Activated T-helper 1 cell treated with Interleukin-2 at 50 U/mL for 16 hours (primary cell): ENCODE data around the gene RUFY1.
"Not testable (repeated sequence)": the region's sequence is repeated elsewhere in the genome, so short reads cannot be mapped to it uniquely, and the experiment has no call there.

Experiments
- DNase-seq: peaks from one replicate; pipeline ENCODE4 v3.0.0-alpha.2; 2020; ENCODE audit warnings: low read depth

Gene RUFY1

GRCh38 chr5:179550511-179551342, at the start of gene RUFY1:
TSS of gene RUFY1 (plus strand) at chr5:179550554. CDS start at chr5:179550570, 16 bp downstream.
- peak; percentile 76 for DNase-seq

DNA sequence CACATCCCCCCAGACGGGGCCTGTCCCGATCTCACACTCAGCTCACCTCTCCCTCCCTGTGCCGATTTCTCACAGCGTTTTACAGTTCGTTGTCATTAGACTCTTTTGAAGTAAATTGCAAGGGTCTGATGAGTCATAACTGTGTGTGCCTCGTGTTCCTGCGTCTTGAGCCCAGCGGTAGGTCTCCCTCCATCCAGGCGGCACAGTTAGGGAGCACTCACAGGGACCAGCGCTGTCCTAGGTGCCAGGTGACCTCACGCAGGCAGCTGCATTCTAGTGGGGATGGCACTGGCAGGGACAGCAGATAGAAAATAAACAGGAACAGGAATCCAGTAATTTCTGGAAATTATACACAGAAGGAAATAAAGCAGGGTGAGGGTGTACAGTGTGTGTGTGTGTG, 48.4 kb upstream of the RUFY1 start:
- DNase-seq: not testable (repeated sequence)

GRCh38 chr5:179502420-179502819, 47.9 kb upstream of the RUFY1 start:
- not testable (repeated sequence) for DNase-seq

GRCh38 chr5:179504191-179504590, 46.2 kb upstream of the RUFY1 start:
- no peak for DNase-seq

GRCh38 chr5:179504600-179505396, 45.6 kb upstream of the RUFY1 start:
- no peak for DNase-seq

- DNase-seq: no peak
Measured at GRCh38 chr5:179505636-179506261, 44.6 kb upstream of the RUFY1 start.

- no peak for DNase-seq
Measured at GRCh38 chr5:179509239-179509638, 41.1 kb upstream of the RUFY1 start.

DNA sequence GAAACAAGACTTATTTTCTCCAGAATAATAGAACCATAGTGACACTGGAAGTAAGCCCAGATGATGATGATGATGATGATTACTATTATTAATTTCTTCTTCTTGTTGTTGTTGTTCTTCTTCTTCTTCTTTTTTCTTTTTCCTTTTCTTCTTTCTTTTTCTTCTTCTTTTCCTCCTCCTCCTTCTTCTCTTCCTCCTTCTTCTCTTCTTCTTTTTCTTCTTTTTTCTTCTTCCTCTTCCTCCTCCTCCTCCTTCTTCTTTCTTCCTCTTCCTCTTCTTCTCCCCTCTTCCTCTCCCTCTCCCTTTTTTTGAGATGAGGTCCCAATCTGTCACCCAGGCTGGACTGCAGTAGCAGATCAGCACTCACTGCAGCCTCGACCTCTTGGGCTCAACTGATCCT, 40.5 kb upstream of the RUFY1 start:
- DNase-seq: no peak

GRCh38 chr5:179512452-179513000, 37.8 kb upstream of the RUFY1 start:
- no peak for DNase-seq

DNA sequence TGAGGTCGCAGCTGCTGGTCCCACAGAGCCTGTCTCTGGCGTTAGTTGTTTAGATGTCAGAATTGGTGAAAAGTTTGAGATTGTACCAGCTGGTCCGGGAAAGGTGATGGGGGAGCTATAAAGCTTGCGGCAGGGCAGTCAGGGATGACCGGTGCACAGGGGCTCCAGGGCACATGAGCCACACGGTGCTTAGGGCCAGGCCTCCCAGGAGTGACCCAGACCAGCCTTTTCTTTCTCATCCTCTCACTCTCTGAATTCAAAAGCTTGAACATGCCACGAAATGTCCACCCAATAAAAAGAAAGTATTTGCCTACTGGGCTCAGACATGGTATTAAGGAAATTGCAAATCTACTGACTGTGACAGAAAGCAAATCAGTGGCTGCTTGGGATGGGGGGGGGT, 34.9 kb upstream of the RUFY1 start:
- not testable (repeated sequence) for DNase-seq

DNA sequence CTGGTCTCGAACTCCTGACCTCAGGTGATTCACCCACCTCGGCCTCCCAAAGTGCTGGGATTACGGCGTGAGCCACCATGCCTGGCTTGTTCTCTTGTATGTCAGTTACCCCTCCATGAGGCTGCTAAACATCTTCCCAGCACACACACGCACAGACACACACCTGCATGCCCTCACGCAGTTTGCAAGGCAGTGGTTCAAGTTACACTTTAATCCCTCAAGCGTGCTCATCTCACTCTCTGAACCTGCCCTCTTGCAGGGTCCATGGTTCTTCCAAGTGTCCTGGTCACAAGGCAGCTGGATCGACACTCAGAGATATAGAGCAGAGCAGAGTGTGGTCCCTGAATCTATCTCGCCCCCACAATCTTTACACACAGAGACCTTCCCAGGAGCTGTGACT, 34.1 kb upstream of the RUFY1 start:
- DNase-seq: no peak

DNA sequence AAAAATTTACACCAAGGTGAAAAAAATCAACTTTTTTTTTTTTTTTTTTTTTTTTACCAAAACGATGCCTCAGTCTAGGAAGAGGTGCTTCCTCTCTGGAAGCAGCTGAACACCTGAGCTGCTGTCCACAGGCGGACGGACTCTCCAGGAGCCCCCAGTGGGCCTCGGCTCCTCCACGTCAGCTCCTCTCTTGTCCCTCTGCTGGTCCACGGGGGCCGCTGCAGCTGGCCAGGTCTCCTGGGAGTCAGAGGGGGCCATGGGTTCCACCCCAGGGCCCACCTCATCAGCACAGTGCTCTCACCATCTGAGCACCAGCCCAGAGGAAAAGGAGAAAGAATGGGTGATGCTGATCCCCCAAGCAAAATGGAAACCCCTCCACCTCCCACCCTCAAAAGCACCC, 32.6 kb upstream of the RUFY1 start:
- DNase-seq: not testable (repeated sequence)

GRCh38 chr5:179518369-179518768, 32.0 kb upstream of the RUFY1 start:
- DNase-seq: not testable (repeated sequence)

DNA sequence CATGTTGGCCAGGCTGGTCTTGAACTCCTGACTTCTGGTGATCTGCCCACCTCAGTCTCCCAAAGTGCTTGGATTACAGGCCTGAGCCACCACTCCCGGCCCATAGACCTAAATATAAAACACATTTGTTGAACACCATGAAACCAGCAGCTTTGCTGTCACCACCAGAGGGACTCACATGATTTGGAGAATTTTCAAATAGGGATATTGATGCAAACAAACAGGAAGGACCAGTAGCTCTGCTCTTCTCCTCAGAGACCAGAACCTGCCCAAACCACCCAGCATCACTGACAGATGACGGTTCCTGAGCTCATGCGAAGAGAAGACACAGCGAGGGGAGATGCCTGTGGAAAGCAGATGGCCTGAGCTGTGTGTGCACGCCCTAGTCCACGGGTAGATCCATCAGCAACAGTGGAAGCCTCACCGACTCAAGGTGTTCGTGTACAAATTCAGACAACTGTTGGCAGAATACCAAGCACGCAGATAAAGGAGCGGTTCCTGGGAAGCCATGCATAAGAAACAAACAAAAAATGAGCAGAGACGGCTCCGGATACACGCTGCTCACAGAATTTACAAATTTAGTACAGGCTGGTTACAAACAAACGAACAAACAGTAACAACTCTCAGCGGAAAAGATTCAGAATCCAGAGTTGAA, 30.8 kb upstream of the RUFY1 start:
- DNase-seq: not testable (repeated sequence)

DNA sequence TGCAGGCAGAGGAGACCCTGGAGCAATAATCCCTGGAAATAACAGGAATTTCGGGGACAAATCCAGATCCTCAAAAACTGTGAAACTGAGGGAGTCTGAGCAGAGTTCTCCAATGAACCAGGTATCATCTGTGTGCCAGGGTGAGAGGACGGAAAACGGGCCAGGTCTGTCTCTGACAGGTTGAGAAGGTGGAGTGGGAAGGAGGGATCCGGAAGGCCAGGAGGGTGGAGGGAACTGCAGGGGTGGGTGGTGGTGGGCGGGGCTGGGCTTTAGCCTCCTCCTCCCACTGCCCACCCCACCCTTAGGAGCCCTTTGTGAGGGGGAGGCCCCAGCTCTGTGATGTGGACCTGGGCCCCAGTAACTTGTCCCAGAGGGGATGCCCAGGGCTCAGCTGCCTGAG, 28.2 kb upstream of the RUFY1 start:
- DNase-seq: not testable (repeated sequence)

GRCh38 chr5:179526978-179527377, 23.4 kb upstream of the RUFY1 start:
- no peak for DNase-seq

DNA sequence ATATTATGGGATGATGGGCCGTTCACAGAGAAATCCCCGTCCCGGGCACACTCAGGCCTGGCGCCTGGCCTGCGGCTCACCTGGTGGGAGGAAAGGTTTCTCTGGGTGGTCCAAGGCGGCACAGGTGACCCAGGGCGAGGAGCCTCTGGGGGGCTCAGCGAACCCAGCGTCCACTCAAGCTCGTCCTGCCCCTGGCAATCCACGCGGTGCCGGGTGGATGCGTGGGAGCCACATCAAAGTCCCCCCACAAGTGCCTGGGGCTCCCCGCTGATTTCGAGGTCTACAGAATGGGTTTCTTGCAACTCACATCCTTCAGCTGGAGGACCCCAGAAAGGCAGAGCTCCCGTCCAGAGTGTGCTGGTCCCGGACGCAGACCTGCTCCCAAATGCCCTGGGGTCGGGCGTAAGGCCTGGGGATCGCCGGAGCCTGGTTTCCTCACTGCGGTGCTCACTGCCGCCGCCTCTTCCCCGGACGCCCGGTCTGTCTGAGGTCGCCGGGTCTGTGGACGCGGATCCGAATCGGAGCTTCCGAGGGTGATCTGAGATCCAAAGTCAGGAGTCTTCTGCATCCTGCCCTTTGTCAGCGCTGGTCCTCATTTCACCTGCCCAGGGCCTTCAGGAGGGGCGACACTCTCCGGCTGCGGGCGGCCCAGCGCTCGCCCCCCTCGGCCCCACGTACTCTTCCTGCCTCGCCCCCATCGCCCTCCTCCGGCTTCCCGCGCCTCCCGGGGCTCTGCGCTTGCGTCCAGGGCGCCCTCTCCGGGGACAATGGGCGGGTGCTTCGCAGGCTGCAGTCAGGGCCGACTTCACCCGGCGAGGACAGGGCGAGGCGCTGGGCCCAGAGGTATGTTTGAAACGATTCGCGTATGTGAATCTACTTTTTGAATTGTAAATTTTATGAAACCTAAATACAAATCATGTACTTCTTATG, 20.0 kb upstream of the RUFY1 start:
- DNase-seq: peak; percentile 40

GRCh38 chr5:179533024-179533423, 17.3 kb upstream of the RUFY1 start:
- no peak for DNase-seq

GRCh38 chr5:179533907-179534306, 16.4 kb upstream of the RUFY1 start:
- no peak for DNase-seq

DNA sequence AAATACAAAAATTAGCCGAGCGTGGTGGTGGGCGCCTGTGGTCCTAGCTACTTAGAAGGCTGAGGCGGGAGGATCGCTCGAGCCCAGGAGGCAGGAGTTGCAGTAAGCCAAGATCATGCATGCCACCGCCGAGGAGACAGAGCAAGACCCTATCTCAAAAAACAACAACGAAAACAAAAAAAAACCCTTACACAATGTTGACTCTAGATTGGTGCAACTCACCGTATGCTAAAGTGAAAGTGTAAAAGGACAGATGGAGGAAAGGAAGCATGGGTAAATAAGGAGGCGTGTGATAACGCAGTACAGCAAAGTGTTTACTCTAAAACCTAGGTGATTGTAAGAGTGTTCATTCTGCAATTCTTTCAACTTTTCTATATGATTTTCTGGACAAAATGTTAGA, 15.9 kb upstream of the RUFY1 start:
- DNase-seq: no peak

GRCh38 chr5:179536676-179537075, 13.7 kb upstream of the RUFY1 start:
- DNase-seq: no peak
